Activated B cell treated with CpG ODN at 0.5 μM for 24 hours (primary cell): Measurements from ENCODE around the gene RALB. TPM values are rescaled to one million over a fixed set of nuclear protein-coding genes. Genes with fewer than 3 reads are reported as not detected.

ENCODE experiments used
- ATAC-seq: fragments of 200-7000 bp; cut with Tn5 transposase; one replicate; pipeline ENCODE4 v1.10.0; 2021; ENCODE audit warnings: low read depth, mild to moderate bottlenecking, moderate library complexity
- CTCF ChIA-PET: fragments of 350-600 bp; sonication (Branson Sonifier 250); formaldehyde crosslinking; loops from one replicate; lab custom pipeline; 2021; ENCODE audit warnings: antibody characterized with exemption; lab: Charles Lee
- POLR2A ChIA-PET: fragments of 350-600 bp; sonication (Branson Sonifier 250); formaldehyde crosslinking; loops from one replicate; lab custom pipeline; 2021; ENCODE audit warnings: antibody characterized with exemption; lab: Charles Lee
- DNase-seq: peaks from one replicate; pipeline ENCODE4 v3.0.0; 2022
- H3K27ac Mint-ChIP-seq: one replicate; pipeline ENCODE4 v1.8.0; 2020; ENCODE audit warnings: mixed read lengths
- H3K27me3 Mint-ChIP-seq: one replicate; pipeline ENCODE4 v1.8.0; 2021; ENCODE audit warnings: mixed read lengths
- H3K36me3 Mint-ChIP-seq: one replicate; pipeline ENCODE4 v1.8.0; 2021; ENCODE audit warnings: low read depth, mixed read lengths
- H3K4me1 Mint-ChIP-seq: one replicate; pipeline ENCODE4 v1.8.0; 2021; ENCODE audit warnings: mixed read lengths
- H3K4me3 Mint-ChIP-seq: one replicate; pipeline ENCODE4 v1.8.0; 2020; ENCODE audit warnings: mild to moderate bottlenecking, mixed read lengths
- H3K9me3 Mint-ChIP-seq: one replicate; pipeline ENCODE4 v1.8.0; 2020; ENCODE audit warnings: mixed read lengths
- CTCF ChIP-seq: fragments of 200-600 bp; IDR thresholded peaks from one replicate; pipeline ENCODE4 v1.8.0; 2022; ENCODE audit warnings: antibody characterized with exemption, mild to moderate bottlenecking
- intact Hi-C: fragments of 100-400 bp; cut with micrococcal nuclease; formaldehyde crosslinking; loops from one replicate; pipeline ENCODE4 v1.15.1; 2024
- total RNA-seq: library from RNA; stranded (reverse); gene quantifications from 2 replicates; pipeline ENCODE4 v1.2.3, GENCODE V29; 2022

RALB gene
- total RNA-seq, 1 donor from 2014 or later: 33.4 TPM

- DNase-seq: no peak
- POLR2A ChIA-PET: interaction anchor here (0.7 kb wide), 1 partner anchor 12 kb away, joined by 3 read pairs; no protein-coding TSS in a partner anchor
- Mint-ChIP-seq H3K4me1 (peaks cover 11% of the 10 kb centered on the region), H3K36me3 (peaks cover 34% of the 10 kb centered on the region), H3K27me3 (no peaks in the 10 kb centered on the region), H3K9me3 (no peaks in the 10 kb centered on the region), H3K4me3 (no peak overlapping the region), H3K27ac (no peak overlapping the region)
- intact Hi-C loops: no loop called here
- ATAC-seq: no peak
- TF ChIP-seq CTCF: no peak
- CTCF ChIA-PET: interaction anchor here (2.3 kb wide), 1 partner anchor 11 kb away, joined by 8 read pairs; no protein-coding TSS in a partner anchor
Measured at GRCh38 chr2:120302301-120302700, 49.6 kb downstream of the RALB start.

GRCh38 chr2:120303177-120303576 lies 50.5 kb downstream of the RALB start:
- peaks cover 17% of the 10 kb centered on the region for H3K4me1 Mint-ChIP-seq
- TF ChIP-seq CTCF: no peak
- H3K9me3 Mint-ChIP-seq: no peaks in the 10 kb centered on the region
- H3K36me3 Mint-ChIP-seq: peaks cover 27% of the 10 kb centered on the region
- CTCF ChIA-PET: interaction anchor here (2.3 kb wide), 1 partner anchor 10 kb away, joined by 8 read pairs; no protein-coding TSS in a partner anchor
- POLR2A ChIA-PET: no interaction called here
- no peak overlapping the region for H3K4me3 Mint-ChIP-seq
- DNase-seq: no peak
- H3K27ac Mint-ChIP-seq: no peak overlapping the region
- H3K27me3 Mint-ChIP-seq: no peaks in the 10 kb centered on the region
- intact Hi-C loops: no loop called here
- ATAC-seq: no peak

GRCh38 chr2:120305296-120305695 lies 52.6 kb downstream of the RALB start:
- CTCF ChIA-PET: no interaction called here
- H3K27ac Mint-ChIP-seq: no peak overlapping the region
- ATAC-seq: no peak

GRCh38 chr2:120305937-120306490 lies 53.4 kb downstream of the RALB start:
- Mint-ChIP-seq H3K27ac (no peak overlapping the region), H3K4me1 (peaks cover 20% of the 10 kb centered on the region), H3K36me3 (peaks cover 7% of the 10 kb centered on the region), H3K27me3 (no peaks in the 10 kb centered on the region), H3K4me3 (no peak overlapping the region), H3K9me3 (no peaks in the 10 kb centered on the region)
- ChIA-PET CTCF (no interaction called here), POLR2A (no interaction called here)
- DNase-seq (no peak), ATAC-seq (no peak)
- no peak for TF ChIP-seq CTCF
- intact Hi-C loops: no loop called here

More at GRCh38 chr2:120305296-120305695, 52.6 kb downstream of the RALB start:
- no peak for DNase-seq
- H3K4me3 Mint-ChIP-seq: no peak overlapping the region
- no peak for TF ChIP-seq CTCF
- peaks cover 20% of the 10 kb centered on the region for H3K4me1 Mint-ChIP-seq
- no peaks in the 10 kb centered on the region for H3K9me3 Mint-ChIP-seq
- H3K27me3 Mint-ChIP-seq: no peaks in the 10 kb centered on the region
- POLR2A ChIA-PET: interaction anchor here (0.6 kb wide), 2 partner anchors 25 to 35 kb away, joined by 7 to 14 read pairs; no protein-coding TSS in a partner anchor
- H3K36me3 Mint-ChIP-seq: peaks cover 10% of the 10 kb centered on the region
- intact Hi-C loops: no loop called here

GRCh38 chr2:120307482-120307881 lies 54.8 kb downstream of the RALB start:
- DNase-seq (no peak), ATAC-seq (no peak)
- POLR2A ChIA-PET: no interaction called here
- Mint-ChIP-seq H3K27ac (no peak overlapping the region), H3K4me1 (peaks cover 18% of the 10 kb centered on the region), H3K4me3 (no peak overlapping the region), H3K27me3 (no peaks in the 10 kb centered on the region), H3K36me3 (peaks cover 4% of the 10 kb centered on the region), H3K9me3 (no peaks in the 10 kb centered on the region)
- intact Hi-C loops: no loop called here
- CTCF ChIA-PET: interaction anchor here (1.0 kb wide), 1 partner anchor 131 kb away, joined by 3 read pairs; no protein-coding TSS in a partner anchor
- no peak for TF ChIP-seq CTCF
